HG02763 (cell line): ENCODE data around the gene BCL11B.

Experiments
- ATAC-seq: cut with Tn5 transposase; IDR thresholded peaks from one replicate; pipeline ENCODE4 v1.9.1; 2021; ENCODE audit warnings: mild to moderate bottlenecking, moderate library complexity; ENCODE audit not compliant: unreplicated experiment

Gene BCL11B

GRCh38 chr14:99226687-99227086, 45.3 kb downstream of the BCL11B start:
- ATAC-seq: no peak

GRCh38 chr14:99225436-99226203, 46.4 kb downstream of the BCL11B start:
- no peak for ATAC-seq

- ATAC-seq: no peak
Measured at GRCh38 chr14:99224948-99225347, 47.0 kb downstream of the BCL11B start.

- no peak for ATAC-seq
Measured at GRCh38 chr14:99224116-99224910, 47.7 kb downstream of the BCL11B start.

GRCh38 chr14:99221445-99221844, 50.6 kb downstream of the BCL11B start:
- no peak for ATAC-seq

- no peak for ATAC-seq
Measured at GRCh38 chr14:99217066-99217955, 54.7 kb downstream of the BCL11B start.

GRCh38 chr14:99216191-99216590, 55.8 kb downstream of the BCL11B start:
- no peak for ATAC-seq

GRCh38 chr14:99215277-99215676, 56.7 kb downstream of the BCL11B start:
- no peak for ATAC-seq

- ATAC-seq: no peak
Measured at GRCh38 chr14:99214701-99215100, 57.3 kb downstream of the BCL11B start.

- ATAC-seq: no peak
Measured at GRCh38 chr14:99213527-99213971, 58.4 kb downstream of the BCL11B start.

- no peak for ATAC-seq
Measured at GRCh38 chr14:99213101-99213500, 58.9 kb downstream of the BCL11B start.

GRCh38 chr14:99212646-99213045, 59.4 kb downstream of the BCL11B start:
- no peak for ATAC-seq

- no peak for ATAC-seq
Measured at GRCh38 chr14:99212199-99212598, 59.8 kb downstream of the BCL11B start.

- ATAC-seq: no peak
Measured at GRCh38 chr14:99211410-99211809, 60.6 kb downstream of the BCL11B start.

- no peak for ATAC-seq
Measured at GRCh38 chr14:99210333-99210732, 61.7 kb downstream of the BCL11B start.

- ATAC-seq: no peak
Measured at GRCh38 chr14:99209409-99209808, 62.6 kb downstream of the BCL11B start.

- ATAC-seq: no peak
Measured at GRCh38 chr14:99208318-99208717, 63.7 kb downstream of the BCL11B start.

- ATAC-seq: no peak
Measured at GRCh38 chr14:99207456-99207855, 64.5 kb downstream of the BCL11B start.

GRCh38 chr14:99206090-99206489, 65.9 kb downstream of the BCL11B start:
- no peak for ATAC-seq

GRCh38 chr14:99205086-99205688, 66.8 kb downstream of the BCL11B start:
- no peak for ATAC-seq

GRCh38 chr14:99203801-99204200, 68.2 kb downstream of the BCL11B start:
- ATAC-seq: no peak
